K562 (cell line): Measurements from ENCODE around the gene PIK3R2. TPM values are rescaled to one million over a fixed set of nuclear protein-coding genes. Genes with fewer than 3 reads are reported as not detected.
A peak's percentile ranks its signal among the peaks of the same experiment; 100 is the strongest.

Experiments used
- ATAC-seq: fragments of 200-7000 bp; cut with Tn5 transposase; 3 replicates; pipeline ENCODE4 v1.9.1; 2020; ENCODE audit warnings: moderate library complexity
- BruUV-seq: library from RNA; stranded (reverse); fragments of 400-500 nt; replicated peaks from 2 replicates; lab custom pipeline; 2021; lab: Mats Ljungman, UMichigan
- CTCF ChIA-PET: fragments of 300-600 bp; formaldehyde crosslinking; extraction: SDS; loops from one replicate; lab custom pipeline; 2021; ENCODE audit warnings: low intra/inter-chr PET ratio; lab: Yijun Ruan, JAX
- POLR2A ChIA-PET: fragments of 300-600, 350-650 bp; sonication (Branson Sonifier 250); formaldehyde crosslinking; extraction: SDS; loops from one replicate; lab custom pipeline; 2021; ENCODE audit warnings: antibody characterized with exemption, inconsistent platforms; lab: Yijun Ruan, JAX
- DNase-seq, 4 experiments: peaks; one replicate each; pipeline versions ENCODE4 v3.0.0 to v3.0.0-alpha.2; 2011 to 2018; ENCODE audit warnings: low spot score in 3 of 4, mixed read lengths in 3 of 4; ENCODE audit errors: extremely low read depth in 1 of 4
- FAIRE-seq: peaks from 2 replicates; lab custom pipeline; 2011; peaks lifted over from hg19 to GRCh38; lab: Jason Lieb, UNC
- H2AFZ ChIP-seq: 2 replicates; pipeline ENCODE4 v1.6.0; 2011; ENCODE audit warnings: low read depth, low read length, control low read depth, inconsistent platforms
- H3K27ac ChIP-seq: fragments of 200-600 bp; 3 replicates; pipeline ENCODE4 v1.8.0; 2011; ENCODE audit warnings: low read depth, mild to moderate bottlenecking, control low read depth, inconsistent platforms, low read length, moderate library complexity, mixed read lengths; ENCODE audit errors: extremely low read depth
- H3K27me3 ChIP-seq, 2 experiments: fragments of 300-600 bp in 1 of 2; 2 replicates in 1 of 2; 3 replicates in 1 of 2; pipeline versions ENCODE4 v1.6.0 to v1.8.0; 2011; ENCODE audit warnings: inconsistent platforms in 2 of 2, low read length in 2 of 2, mild to moderate bottlenecking in 1 of 2, mixed read lengths in 1 of 2, moderate library complexity in 1 of 2; ENCODE audit not compliant: control insufficient read depth in 2 of 2, insufficient read depth in 2 of 2
- H3K36me3 ChIP-seq: fragments of 300-600 bp; 3 replicates; pipeline ENCODE4 v1.8.0; 2011; ENCODE audit warnings: mild to moderate bottlenecking, low read length, inconsistent platforms; ENCODE audit not compliant: control insufficient read depth, insufficient read depth
- H3K4me1 ChIP-seq, 2 experiments: fragments of 200-600 bp in 1 of 2; replicated peaks in 1 of 2; 2 replicates in 1 of 2; 3 replicates in 1 of 2; pipeline versions ENCODE4 v1.5.1 to v1.8.0; 2011; ENCODE audit warnings: inconsistent platforms in 2 of 2, low read length in 2 of 2, mild to moderate bottlenecking in 1 of 2, mixed read lengths in 1 of 2, moderate library complexity in 1 of 2; ENCODE audit not compliant: control insufficient read depth in 2 of 2, insufficient read depth in 2 of 2
- H3K4me2 ChIP-seq: 2 replicates; pipeline ENCODE4 v1.6.1; 2011; ENCODE audit warnings: low read length, control low read depth, inconsistent platforms, mixed read lengths; ENCODE audit not compliant: insufficient read depth
- H3K4me3 ChIP-seq: fragments of 200-600 bp; sonication (generic), shearing (Covaris generic); 2 replicates; pipeline ENCODE4 v1.5.1; 2016; ENCODE audit warnings: control low read depth, inconsistent platforms
- H3K79me2 ChIP-seq: fragments of 200-600 bp; 3 replicates; pipeline ENCODE4 v1.8.0; 2011; ENCODE audit warnings: low read length, inconsistent platforms; ENCODE audit not compliant: control insufficient read depth, insufficient read depth
- H3K9ac ChIP-seq, 2 experiments: 2 replicates each; pipeline versions ENCODE4 v1.6.0 to v1.6.1; 2011; ENCODE audit warnings: low read depth in 2 of 2, low read length in 2 of 2, control low read depth in 1 of 2, inconsistent platforms in 1 of 2, mild to moderate bottlenecking in 1 of 2, mixed read lengths in 1 of 2; ENCODE audit not compliant: insufficient read depth in 1 of 2
- H3K9me1 ChIP-seq: one replicate; pipeline ENCODE4 v1.6.0; 2011; ENCODE audit warnings: inconsistent platforms, mild to moderate bottlenecking, low read length, moderate library complexity; ENCODE audit not compliant: control insufficient read depth, insufficient read depth
- H3K9me3 ChIP-seq: replicated peaks from 2 replicates; pipeline ENCODE4 v1.5.1; 2011; ENCODE audit warnings: low read depth, low read length, inconsistent platforms; ENCODE audit not compliant: control insufficient read depth, insufficient read depth
- H4K20me1 ChIP-seq: replicated peaks from 2 replicates; pipeline ENCODE4 v1.6.1; 2011; ENCODE audit warnings: low read length, inconsistent platforms, mixed read lengths; ENCODE audit not compliant: control insufficient read depth, insufficient read depth
- PHF21A ChIP-seq: fragments of 450-650 bp; IDR thresholded peaks from 2 replicates; pipeline ENCODE4 v1.6.1; 2017; ENCODE audit warnings: low read depth, borderline replicate concordance
- STAG1 ChIP-seq: sonication (generic); formaldehyde crosslinking; IDR thresholded peaks from 2 replicates; pipeline ENCODE4 v1.5.0; 2020; ENCODE audit warnings: missing genetic modification reagents, borderline replicate concordance
- XRCC5 ChIP-seq: fragments of 200-400 bp; formaldehyde crosslinking; IDR thresholded peaks from 2 replicates; pipeline ENCODE4 v1.6.1; 2017; ENCODE audit warnings: low read depth, mild to moderate bottlenecking, low read length
- ZFX ChIP-seq: sonication (generic); formaldehyde crosslinking; IDR thresholded peaks from 2 replicates; pipeline ENCODE4 v1.8.0; 2022; ENCODE audit warnings: mild to moderate bottlenecking, missing genetic modification reagents, moderate library complexity
- ZKSCAN8 ChIP-seq: fragments of 200-800 bp; sonication (Bioruptor generic); IDR thresholded peaks from 2 replicates; pipeline ENCODE4 v1.6.1; 2016; ENCODE audit warnings: missing genetic modification characterization, missing compliant biosample characterization
- ZNF316 ChIP-seq: fragments of 450-650 bp; IDR thresholded peaks from 2 replicates; pipeline ENCODE4 v1.6.1; 2016
- ZNF589 ChIP-seq: fragments of 200-800 bp; sonication (Bioruptor generic); IDR thresholded peaks from 2 replicates; pipeline ENCODE4 v1.6.1; 2016; ENCODE audit warnings: low read depth, missing genetic modification characterization, missing compliant biosample characterization
- WGBS: fragments of 100-300 bp; shearing (Covaris generic); methylation state at CpG from one replicate; pipeline ENCODE4 v1.1.6; 2016; ENCODE audit warnings: low coverage, mixed read lengths; ENCODE audit not compliant: insufficient coverage; ENCODE audit errors: missing lambda C conversion rate; 5-methylcytosine and 5-hydroxymethylcytosine counted together
- in situ Hi-C: fragments of 300-500 bp; cut with MboI; formaldehyde crosslinking; loops from 4 replicates; pipeline ENCODE4 v1.15.0; 2018; ENCODE audit warnings: inconsistent platforms, mixed read lengths
- intact Hi-C: fragments of 100-400 bp; cut with micrococcal nuclease; formaldehyde crosslinking; loops from 2 replicates; pipeline ENCODE4 v1.14.2; 2022
- polyA plus RNA-seq, 8 experiments: library from polyadenylated mRNA; depleted of rRNA in 4 of 8; stranded (reverse) in 5 of 8; unstranded in 3 of 8; fragments of >200 nt; fragmentation: Nextera tagmentation in 2 of 8; fragmentation: Illumina TruSeq in 1 of 8; extraction: Ambion mirVana in 2 of 8; extraction: Trizol in 1 of 8; gene quantifications; 2 replicates each; pipeline versions ENCODE4 v1.2.1 to v1.2.3, GENCODE V29; 2011 to 2014; ENCODE audit warnings: inconsistent platforms in 1 of 8, missing spikeins in 1 of 8
- total RNA-seq, 7 experiments: library from RNA; depleted of rRNA in 6 of 7; stranded (reverse); fragments of >200 nt in 6 of 7; fragmentation: Illumina TruSeq in 2 of 7; extraction: Trizol in 2 of 7; gene quantifications; 2 replicates each; pipeline versions ENCODE4 v1.2.1 to v1.2.3, GENCODE V29; 2011 to 2021; ENCODE audit warnings: low replicate concordance in 1 of 7

PIK3R2 gene
- total and polyA plus RNA-seq, 9 of the 15 experiments (the other 6 are each of a cell fraction or from before 2014, with no cell fraction given) = 0.39 to 37.9 (median 5.3) TPM

DNA sequence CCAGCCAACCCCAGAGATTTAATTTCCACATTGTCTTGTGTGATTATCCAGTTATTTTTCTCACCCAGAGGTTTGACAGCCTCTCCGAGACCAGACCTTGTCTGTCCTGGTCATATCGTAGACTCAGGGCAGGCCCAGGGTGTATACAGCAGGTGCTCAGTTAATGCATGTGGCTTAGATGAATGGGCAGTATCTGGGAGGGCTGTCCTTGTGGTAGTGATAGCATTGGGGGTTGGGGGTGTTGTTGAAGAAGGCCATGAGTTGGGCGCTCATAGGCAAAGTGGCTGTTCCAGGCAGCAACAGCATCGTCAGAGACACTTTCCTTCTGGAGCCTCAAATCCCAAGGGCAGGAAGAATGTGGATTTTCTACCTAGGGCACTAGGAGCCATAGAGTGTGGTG lies 38.5 kb upstream of the PIK3R2 start:
- no TSS peak for BruUV-seq
- H3K4me2 ChIP-seq = no peak overlapping the region
- no peak overlapping the region for H3K4me3 ChIP-seq
- DNase-seq = no peak
- no peak overlapping the region for H2AFZ ChIP-seq
- H3K9ac ChIP-seq = no peak overlapping the region
- POLR2A ChIA-PET = no interaction called here
- no peak overlapping the region for H3K27ac ChIP-seq
- no peaks in the 10 kb centered on the region for H3K27me3 ChIP-seq
- TF ChIP-seq ZKSCAN8 (peak; percentile 75; the same call in 1 of the 2 replicates), ZNF316 (no peak), PHF21A (no peak), STAG1 (CRISPR knock-in tag) (no peak)
- peaks cover 12% of the 10 kb centered on the region; the same call in 2 of the 3 replicates for H3K79me2 ChIP-seq
- intact Hi-C loops (loop anchor here (5.0 to 10.0 kb wide), 2 partner anchors 107 to 210 kb away; partner anchors contain the start of genes ARRDC2 and LSM4), in situ Hi-C loops (no loop called here)
- CTCF ChIA-PET = interaction anchor here (2.4 to 3.3 kb wide), 3 partner anchors 47 to 137 kb away, joined by 10 to 13 read pairs (median 12); no protein-coding TSS in a partner anchor
- no peaks in the 10 kb centered on the region for H3K9me3 ChIP-seq
- FAIRE-seq = no peak
- peaks cover 17 to 37% of the 10 kb centered on the region in 2 experiments for H3K4me1 ChIP-seq
- no peak for ATAC-seq
- H4K20me1 ChIP-seq = no peaks in the 10 kb centered on the region
- whole genome bisulfite sequencing = 84% methylated on average over 4 of the region's 4 CpGs
- no peaks in the 10 kb centered on the region for H3K9me1 ChIP-seq
- H3K36me3 ChIP-seq = peaks cover 9% of the 10 kb centered on the region; the same call in 1 of the 3 replicates

DNA sequence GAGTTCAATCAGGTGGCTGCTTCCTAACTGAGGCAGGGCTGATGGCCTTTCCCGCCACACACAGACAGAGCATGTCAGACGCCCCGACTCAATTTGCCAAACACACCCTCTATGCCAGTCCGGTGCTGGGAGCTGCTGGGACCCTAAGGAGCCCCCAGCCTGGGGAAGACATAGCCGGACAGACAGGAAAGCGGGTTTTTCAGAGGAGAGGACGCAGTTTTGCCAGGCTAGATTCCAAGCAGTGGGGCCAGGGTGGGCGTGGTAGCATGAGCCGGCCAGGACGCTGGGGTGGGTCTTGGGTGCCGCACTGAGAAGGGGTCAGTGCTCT lies 35.6 kb upstream of the PIK3R2 start:
- peak overlapping the region; percentile 82 for H3K4me3 ChIP-seq
- intact Hi-C loops = loop anchor here (10.0 kb wide), 1 partner anchor 207 kb away; the partner anchor contains the start of gene LSM4

More for the DNA sequence above, 35.6 kb upstream of the PIK3R2 start:
- Histone ChIP-seq H3K9me3 (no peaks in the 10 kb centered on the region), H3K27me3 (no peaks in the 10 kb centered on the region), H3K36me3 (peaks cover 12% of the 10 kb centered on the region; the same call in 1 of the 3 replicates), H3K9ac (peak overlapping the region; percentile 39 to 91; a peak in 3 of 4 replicates), H3K9me1 (no peaks in the 10 kb centered on the region), H3K79me2 (peaks cover 14% of the 10 kb centered on the region; the same call in 2 of the 3 replicates), H3K27ac (peak overlapping the region; percentile 59; the same call in 2 of the 3 replicates), H3K4me1 (peaks cover 15 to 25% of the 10 kb centered on the region in 2 experiments; a peak in 4 of 5 replicates), H4K20me1 (no peaks in the 10 kb centered on the region), H3K4me2 (peak overlapping the region; percentile 71), H2AFZ (peak overlapping the region; percentile 57; the same call in 1 of the 2 replicates)
- CTCF ChIA-PET = no interaction called here
- in situ Hi-C loops = no loop called here
- ATAC-seq (no peak), FAIRE-seq (no peak), DNase-seq (no peak)
- TF ChIP-seq XRCC5 (0 out of 2 replicates have a peak, but pooled peaks have one; percentile 10), ZNF589 (no peak), ZFX (CRISPR knock-in tag) (0 out of 2 replicates have a peak, but pooled peaks have one; percentile 15)
- POLR2A ChIA-PET = interaction anchor here (0.7 to 1.3 kb wide), 4 partner anchors 11 to 35 kb away, joined by 3 to 5 read pairs (median 4); partner anchors contain the start of gene PIK3R2
- WGBS = 30% methylated on average over 11 of the region's 11 CpGs
- BruUV-seq = no TSS peak
